Measurements from ENCODE around the gene AHCY. TPM values are rescaled to one million over a fixed set of nuclear protein-coding genes. Genes with fewer than 3 reads are reported as not detected.

The AHCY gene
- total and polyA plus RNA-seq, 2 of the 4 experiments (the other 2 are of a cell fraction): 138 to 210 TPM

DNA sequence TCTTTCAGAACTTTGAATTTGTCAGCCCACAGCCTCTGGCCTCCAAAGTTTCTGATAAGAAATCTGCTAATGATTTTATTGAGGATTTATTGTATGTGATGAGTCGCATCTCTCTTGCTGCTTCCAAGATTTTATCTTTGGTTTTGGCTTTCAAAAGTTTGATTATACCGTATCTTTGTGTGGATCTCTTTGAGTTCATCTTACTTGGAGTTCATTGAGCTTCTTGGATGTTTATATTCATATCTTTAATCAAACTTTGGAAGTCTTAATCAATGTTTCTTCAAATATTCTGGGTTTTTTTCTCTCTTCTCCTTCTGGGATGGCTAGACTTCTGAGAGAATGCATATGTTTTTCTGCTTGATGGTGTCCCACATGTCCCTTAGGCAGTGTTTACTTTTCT, 65.2 kb downstream of the AHCY start:
- H3K23ac ChIP-seq (ENCODE audit: low read depth, low read length): no peak overlapping the region
- DNase-seq (no peak), ATAC-seq (ENCODE audit: low read depth) (no peak)
- in situ Hi-C loops (cut with MboI; ENCODE audit: low sequenced_read_pairs): no loop called here
- BruUV-seq (replicated peaks): no TSS peak
- ChIA-PET POLR2A (ENCODE audit: unreplicated experiment) (no interaction called here), CTCF (interaction anchor here (0.7 kb wide), 1 partner anchor 22 kb away, joined by 4 read pairs; no protein-coding TSS in a partner anchor)
- H2BK5ac ChIP-seq (ENCODE audit: low read depth, low read length, poor library complexity, severe bottlenecking): no peak overlapping the region
- no peak overlapping the region for H3K9ac ChIP-seq (ENCODE audit: low read depth, low read length)
- no peak overlapping the region for H4K5ac ChIP-seq (ENCODE audit: low read depth, low read length)
- H2AK5ac ChIP-seq (ENCODE audit: low read depth, low read length): no peak overlapping the region
- no peaks in the 10 kb centered on the region for H4K20me1 ChIP-seq (ENCODE audit: insufficient read depth, low read length)
- H3K4me2 ChIP-seq (ENCODE audit: low read depth, low read length): no peak overlapping the region
- no peak overlapping the region for H2BK15ac ChIP-seq (ENCODE audit: low read depth, low read length)
- no peak overlapping the region for H3K18ac ChIP-seq (ENCODE audit: low read depth, low read length)
- WGBS, 2 experiments (ENCODE audit: extremely low coverage in 2 of 2, insufficient read length in 1 of 2): no CpG with 5 or more reads among the region's 2 CpGs
- no peak overlapping the region for H4K8ac ChIP-seq (ENCODE audit: low read depth in 2 of 2, low read length in 2 of 2)
- H3K14ac ChIP-seq (replicated peaks; ENCODE audit: low read depth, low read length): no peak overlapping the region
- TF ChIP-seq POLR2A (IDR thresholded peaks at IDR 0.05; ENCODE audit: low read depth, low read length) (no peak), MAFK (IDR thresholded peaks at IDR 0.05; ENCODE audit: low read depth, low read length) (no peak), NFE2L2 (IDR thresholded peaks at IDR 0.05; ENCODE audit: low read depth, low read length) (no peak), RAD21 (IDR thresholded peaks at IDR 0.05; ENCODE audit: low read length) (no peak), CEBPB (IDR thresholded peaks at IDR 0.05; ENCODE audit: low read depth, low read length) (no peak), MAZ (IDR thresholded peaks at IDR 0.05; ENCODE audit: borderline replicate concordance, low read depth, low read length) (no peak), SMC3 (IDR thresholded peaks at IDR 0.05; ENCODE audit: low read depth, low read length) (no peak), RCOR1 (IDR thresholded peaks at IDR 0.05; ENCODE audit: insufficient replicate concordance, low read length) (no peak), FOS (IDR thresholded peaks at IDR 0.05; ENCODE audit: low read depth, low read length) (no peak), BHLHE40 (IDR thresholded peaks at IDR 0.05; ENCODE audit: low read depth, low read length) (no peak), CHD1 (IDR thresholded peaks at IDR 0.05; ENCODE audit: low read depth, low read length) (no peak), RFX5 (IDR thresholded peaks at IDR 0.05; ENCODE audit: low read depth, low read length) (no peak), MXI1 (IDR thresholded peaks at IDR 0.05; ENCODE audit: borderline replicate concordance, low read depth, low read length) (no peak)
- TF ChIP-seq, protein P1, sequence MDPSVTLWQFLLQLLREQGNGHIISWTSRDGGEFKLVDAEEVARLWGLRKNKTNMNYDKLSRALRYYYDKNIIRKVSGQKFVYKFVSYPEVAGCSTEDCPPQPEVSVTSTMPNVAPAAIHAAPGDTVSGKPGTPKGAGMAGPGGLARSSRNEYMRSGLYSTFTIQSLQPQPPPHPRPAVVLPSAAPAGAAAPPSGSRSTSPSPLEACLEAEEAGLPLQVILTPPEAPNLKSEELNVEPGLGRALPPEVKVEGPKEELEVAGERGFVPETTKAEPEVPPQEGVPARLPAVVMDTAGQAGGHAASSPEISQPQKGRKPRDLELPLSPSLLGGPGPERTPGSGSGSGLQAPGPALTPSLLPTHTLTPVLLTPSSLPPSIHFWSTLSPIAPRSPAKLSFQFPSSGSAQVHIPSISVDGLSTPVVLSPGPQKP (IDR thresholded peaks at IDR 0.05; ENCODE audit: borderline replicate concordance, low read depth, low read length): no peak
- TF ChIP-seq, protein P2, sequence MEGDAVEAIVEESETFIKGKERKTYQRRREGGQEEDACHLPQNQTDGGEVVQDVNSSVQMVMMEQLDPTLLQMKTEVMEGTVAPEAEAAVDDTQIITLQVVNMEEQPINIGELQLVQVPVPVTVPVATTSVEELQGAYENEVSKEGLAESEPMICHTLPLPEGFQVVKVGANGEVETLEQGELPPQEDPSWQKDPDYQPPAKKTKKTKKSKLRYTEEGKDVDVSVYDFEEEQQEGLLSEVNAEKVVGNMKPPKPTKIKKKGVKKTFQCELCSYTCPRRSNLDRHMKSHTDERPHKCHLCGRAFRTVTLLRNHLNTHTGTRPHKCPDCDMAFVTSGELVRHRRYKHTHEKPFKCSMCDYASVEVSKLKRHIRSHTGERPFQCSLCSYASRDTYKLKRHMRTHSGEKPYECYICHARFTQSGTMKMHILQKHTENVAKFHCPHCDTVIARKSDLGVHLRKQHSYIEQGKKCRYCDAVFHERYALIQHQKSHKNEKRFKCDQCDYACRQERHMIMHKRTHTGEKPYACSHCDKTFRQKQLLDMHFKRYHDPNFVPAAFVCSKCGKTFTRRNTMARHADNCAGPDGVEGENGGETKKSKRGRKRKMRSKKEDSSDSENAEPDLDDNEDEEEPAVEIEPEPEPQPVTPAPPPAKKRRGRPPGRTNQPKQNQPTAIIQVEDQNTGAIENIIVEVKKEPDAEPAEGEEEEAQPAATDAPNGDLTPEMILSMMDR (conservative IDR thresholded peaks at IDR 0.05; ENCODE audit: low read depth, low read length): no peak
- TF ChIP-seq, protein P3, sequence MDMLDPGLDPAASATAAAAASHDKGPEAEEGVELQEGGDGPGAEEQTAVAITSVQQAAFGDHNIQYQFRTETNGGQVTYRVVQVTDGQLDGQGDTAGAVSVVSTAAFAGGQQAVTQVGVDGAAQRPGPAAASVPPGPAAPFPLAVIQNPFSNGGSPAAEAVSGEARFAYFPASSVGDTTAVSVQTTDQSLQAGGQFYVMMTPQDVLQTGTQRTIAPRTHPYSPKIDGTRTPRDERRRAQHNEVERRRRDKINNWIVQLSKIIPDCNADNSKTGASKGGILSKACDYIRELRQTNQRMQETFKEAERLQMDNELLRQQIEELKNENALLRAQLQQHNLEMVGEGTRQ (IDR thresholded peaks at IDR 0.05; ENCODE audit: low read depth, low read length): no peak
- dilution Hi-C loops (cut with HindIII; ENCODE audit: low sequenced_read_pairs, unreplicated experiment): no loop called here
- peaks cover 4% of the 10 kb centered on the region for H3K9me3 ChIP-seq (ENCODE audit: control insufficient read depth, insufficient read depth, low read length)
- H3K56ac ChIP-seq (ENCODE audit: extremely low read depth, insufficient read depth, low read length): no peak overlapping the region
- no peaks in the 10 kb centered on the region for H3K79me1 ChIP-seq (ENCODE audit: low read depth in 1 of 2, low read length in 2 of 2)
- no peak overlapping the region for H4K91ac ChIP-seq (ENCODE audit: insufficient read depth, low read depth, low read length)
- no peak overlapping the region for H2BK120ac ChIP-seq (ENCODE audit: low read depth, low read length)
- no peaks in the 10 kb centered on the region for H3K36me3 ChIP-seq (ENCODE audit: control insufficient read depth, insufficient read depth, low read length)
- no peak overlapping the region for H2AK9ac ChIP-seq (replicated peaks; ENCODE audit: low read depth, low read length, poor library complexity)
- no peaks in the 10 kb centered on the region for H3K9me1 ChIP-seq (ENCODE audit: insufficient read depth, low read length)
- intact Hi-C loops (cut with micrococcal nuclease): no loop called here
- H2AFZ ChIP-seq (replicated peaks; ENCODE audit: low read length, poor library complexity): no peak overlapping the region
- no peak overlapping the region for H3K4me3 ChIP-seq (ENCODE audit: insufficient read depth, low read depth, low read length)
- no peak overlapping the region for H2BK20ac ChIP-seq (ENCODE audit: low read depth, low read length)
- H3K4me1 ChIP-seq (ENCODE audit: control insufficient read depth, insufficient read depth, low read length): no peaks in the 10 kb centered on the region
- H3K4ac ChIP-seq (ENCODE audit: low read depth, low read length): no peak overlapping the region
- H3K27me3 ChIP-seq (ENCODE audit: control insufficient read depth, insufficient read depth, low read length): peaks cover 29% of the 10 kb centered on the region
- no peak overlapping the region for H3K27ac ChIP-seq (ENCODE audit: insufficient read depth, low read length)

Measured in IMR-90 (cell line).